ENCODE measurements around the gene MTHFSD.

The MTHFSD gene

DNA sequence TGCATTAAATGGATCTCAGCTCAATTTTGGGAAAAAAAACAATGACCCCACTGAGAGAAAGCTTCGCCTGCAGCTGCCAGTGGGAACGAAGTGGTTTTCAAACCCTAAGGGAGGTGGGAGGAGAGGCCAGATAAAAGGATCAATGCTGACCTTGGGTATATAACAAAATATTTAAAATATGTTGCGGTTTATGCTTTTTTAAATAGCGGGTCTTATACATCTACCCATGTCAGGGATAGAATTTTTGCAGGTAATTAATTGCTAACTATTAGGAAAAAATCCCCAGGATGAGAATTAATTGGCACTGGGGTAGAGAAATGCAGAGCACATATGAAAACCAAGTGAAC is 55.6 kb downstream of the MTHFSD start:
- ATAC-seq (ENCODE audit: insufficient read depth, low read depth) = no peak
- Histone ChIP-seq H3K4me3 (ENCODE audit: low read depth in 1 of 2, low read length in 2 of 2) (no peak overlapping the region), H2AFZ (ENCODE audit: low read depth, low read length) (no peak overlapping the region)

DNA sequence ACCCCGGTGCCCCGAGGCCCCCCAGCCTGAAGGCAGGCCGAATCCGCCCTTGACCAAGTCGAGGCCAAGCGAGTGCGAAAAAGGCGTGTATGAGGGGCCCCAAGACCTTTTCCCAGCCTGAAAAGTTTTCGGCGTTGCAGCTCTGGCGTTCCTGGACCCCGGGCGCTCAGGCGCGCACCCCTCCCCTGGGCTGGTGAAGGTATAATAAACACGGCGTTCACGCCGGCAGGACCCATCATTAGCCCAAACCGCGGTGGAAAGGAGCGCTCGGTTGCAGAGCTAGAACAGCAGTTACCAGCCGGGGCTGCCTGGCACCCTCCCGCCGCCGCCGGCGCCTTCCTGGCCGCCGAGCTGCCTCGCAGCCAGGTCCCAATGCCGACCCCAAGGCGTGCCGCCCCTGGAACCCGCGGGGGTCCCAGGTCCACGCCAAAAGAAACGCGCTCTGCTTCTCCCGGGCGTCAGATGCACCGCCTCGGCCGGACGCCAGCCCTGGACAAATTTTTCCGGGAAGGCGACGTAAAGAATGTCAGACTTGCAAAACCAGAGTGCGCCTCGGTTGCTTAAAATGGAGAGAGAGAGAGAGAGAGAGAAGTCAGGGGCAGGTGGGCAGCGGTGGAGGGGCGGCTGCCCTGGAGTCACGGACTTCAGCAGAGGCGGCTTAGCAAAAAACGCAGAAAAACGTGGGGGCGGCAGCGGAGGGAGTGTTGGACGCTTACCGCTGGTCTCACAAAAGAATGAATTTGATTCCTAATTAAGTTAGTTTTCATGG is 56.2 kb downstream of the MTHFSD start:
- peaks cover 21% of the 10 kb centered on the region for H3K27me3 ChIP-seq (ENCODE audit: insufficient read depth, low read length, poor library complexity)
- no peak overlapping the region for H3K4me2 ChIP-seq (ENCODE audit: insufficient read depth, low read length)
- no peak overlapping the region for H2AFZ ChIP-seq (ENCODE audit: low read depth, low read length)
- no peak overlapping the region for H3K9ac ChIP-seq (ENCODE audit: low read depth, low read length)
- DNase-seq (no peak), ATAC-seq (ENCODE audit: insufficient read depth, low read depth) (no peak)
- H3K9me3 ChIP-seq (ENCODE audit: insufficient read depth, low read length, severe bottlenecking) = no peaks in the 10 kb centered on the region
- H3K4me1 ChIP-seq (ENCODE audit: insufficient read depth, low read length) = no peaks in the 10 kb centered on the region
- no peak overlapping the region for H3K27ac ChIP-seq (ENCODE audit: low read length)
- H3K4me3 ChIP-seq (ENCODE audit: low read depth in 1 of 2, low read length in 2 of 2) = no peak overlapping the region
- no peaks in the 10 kb centered on the region for H3K36me3 ChIP-seq (ENCODE audit: insufficient read depth, low read length)
- TF ChIP-seq EZH2 (IDR thresholded peaks at IDR 0.05; ENCODE audit: borderline replicate concordance, low read depth, low read length, severe bottlenecking) = no peak
- TF ChIP-seq, protein P1, sequence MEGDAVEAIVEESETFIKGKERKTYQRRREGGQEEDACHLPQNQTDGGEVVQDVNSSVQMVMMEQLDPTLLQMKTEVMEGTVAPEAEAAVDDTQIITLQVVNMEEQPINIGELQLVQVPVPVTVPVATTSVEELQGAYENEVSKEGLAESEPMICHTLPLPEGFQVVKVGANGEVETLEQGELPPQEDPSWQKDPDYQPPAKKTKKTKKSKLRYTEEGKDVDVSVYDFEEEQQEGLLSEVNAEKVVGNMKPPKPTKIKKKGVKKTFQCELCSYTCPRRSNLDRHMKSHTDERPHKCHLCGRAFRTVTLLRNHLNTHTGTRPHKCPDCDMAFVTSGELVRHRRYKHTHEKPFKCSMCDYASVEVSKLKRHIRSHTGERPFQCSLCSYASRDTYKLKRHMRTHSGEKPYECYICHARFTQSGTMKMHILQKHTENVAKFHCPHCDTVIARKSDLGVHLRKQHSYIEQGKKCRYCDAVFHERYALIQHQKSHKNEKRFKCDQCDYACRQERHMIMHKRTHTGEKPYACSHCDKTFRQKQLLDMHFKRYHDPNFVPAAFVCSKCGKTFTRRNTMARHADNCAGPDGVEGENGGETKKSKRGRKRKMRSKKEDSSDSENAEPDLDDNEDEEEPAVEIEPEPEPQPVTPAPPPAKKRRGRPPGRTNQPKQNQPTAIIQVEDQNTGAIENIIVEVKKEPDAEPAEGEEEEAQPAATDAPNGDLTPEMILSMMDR (IDR thresholded peaks at IDR 0.05; ENCODE audit: borderline replicate concordance, extremely low read depth, low read length, poor library complexity, severe bottlenecking) = no peak
- no peaks in the 10 kb centered on the region for H3K79me2 ChIP-seq (ENCODE audit: insufficient read depth, low read length)
- H4K20me1 ChIP-seq (ENCODE audit: insufficient read depth, low read length) = no peaks in the 10 kb centered on the region

More for the DNA sequence above, 55.6 kb downstream of the MTHFSD start:
- H4K20me1 ChIP-seq (ENCODE audit: insufficient read depth, low read length) = 0 out of 2 replicates have a peak, but pooled peaks cover 5% of the 10 kb centered on the region
- no peak overlapping the region for H3K27ac ChIP-seq (ENCODE audit: low read length)
- H3K36me3 ChIP-seq (ENCODE audit: insufficient read depth, low read length) = no peaks in the 10 kb centered on the region
- TF ChIP-seq, protein P1 (IDR thresholded peaks at IDR 0.05; ENCODE audit: borderline replicate concordance, extremely low read depth, low read length, poor library complexity, severe bottlenecking) = no peak
- no peak for TF ChIP-seq EZH2 (IDR thresholded peaks at IDR 0.05; ENCODE audit: borderline replicate concordance, low read depth, low read length, severe bottlenecking)
- H3K9me3 ChIP-seq (ENCODE audit: insufficient read depth, low read length, severe bottlenecking) = no peaks in the 10 kb centered on the region
- H3K79me2 ChIP-seq (ENCODE audit: insufficient read depth, low read length) = no peaks in the 10 kb centered on the region
- H3K9ac ChIP-seq (ENCODE audit: low read depth, low read length) = no peak overlapping the region
- H3K4me2 ChIP-seq (ENCODE audit: insufficient read depth, low read length) = no peak overlapping the region
- DNase-seq = no peak
- no peaks in the 10 kb centered on the region for H3K4me1 ChIP-seq (ENCODE audit: insufficient read depth, low read length)
- peaks cover 24% of the 10 kb centered on the region for H3K27me3 ChIP-seq (ENCODE audit: insufficient read depth, low read length, poor library complexity)

DNA sequence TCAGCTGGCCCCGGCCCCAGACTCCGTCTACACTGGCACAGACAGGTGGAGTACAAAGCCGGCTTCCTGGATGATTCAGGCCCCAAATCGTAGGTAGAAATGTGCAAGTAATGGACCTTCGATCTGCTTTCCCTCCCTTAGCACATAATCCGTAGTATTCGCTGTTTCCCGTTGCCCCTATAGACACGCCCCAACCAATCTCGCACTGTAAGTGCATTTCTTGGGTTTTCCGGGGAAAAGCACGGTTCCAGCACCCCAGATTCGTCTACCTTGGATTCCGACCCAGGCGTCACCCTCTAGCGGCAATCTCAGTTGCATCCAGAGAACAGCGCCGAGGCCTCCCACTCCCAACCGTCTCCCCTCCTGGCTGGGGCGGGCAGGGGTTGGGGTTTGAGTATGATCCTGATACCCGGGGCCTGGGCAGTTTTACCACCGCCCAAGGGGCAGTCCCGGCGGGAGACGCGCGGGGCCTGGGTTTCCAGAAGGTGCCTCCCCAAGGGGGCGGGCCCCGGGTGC is 56.8 kb downstream of the MTHFSD start:
- DNase-seq (no peak), ATAC-seq (ENCODE audit: insufficient read depth, low read depth) (no peak)
- no peak overlapping the region for H3K4me2 ChIP-seq (ENCODE audit: insufficient read depth, low read length)
- no peak overlapping the region for H3K4me3 ChIP-seq (ENCODE audit: low read depth in 1 of 2, low read length in 2 of 2)
- TF ChIP-seq EZH2 (IDR thresholded peaks at IDR 0.05; ENCODE audit: borderline replicate concordance, low read depth, low read length, severe bottlenecking) = no peak
- TF ChIP-seq, protein P1 (IDR thresholded peaks at IDR 0.05; ENCODE audit: borderline replicate concordance, extremely low read depth, low read length, poor library complexity, severe bottlenecking) = no peak
- peaks cover 17% of the 10 kb centered on the region for H3K27me3 ChIP-seq (ENCODE audit: insufficient read depth, low read length, poor library complexity)
- H3K36me3 ChIP-seq (ENCODE audit: insufficient read depth, low read length) = no peaks in the 10 kb centered on the region
- H3K4me1 ChIP-seq (ENCODE audit: insufficient read depth, low read length) = no peaks in the 10 kb centered on the region
- no peaks in the 10 kb centered on the region for H3K9me3 ChIP-seq (ENCODE audit: insufficient read depth, low read length, severe bottlenecking)
- H3K79me2 ChIP-seq (ENCODE audit: insufficient read depth, low read length) = no peaks in the 10 kb centered on the region
- H3K9ac ChIP-seq (ENCODE audit: low read depth, low read length) = no peak overlapping the region
- no peaks in the 10 kb centered on the region for H4K20me1 ChIP-seq (ENCODE audit: insufficient read depth, low read length)
- H2AFZ ChIP-seq (ENCODE audit: low read depth, low read length) = no peak overlapping the region
- H3K27ac ChIP-seq (ENCODE audit: low read length) = no peak overlapping the region

Data from DND-41 (cell line).